GM12801 (cell line): Measurements from ENCODE around the gene WAC.

Source experiments
- TF ChIP-seq, protein P1 (sequence below): IDR thresholded peaks from one replicate; pipeline ENCODE4 v1.5.1; 2011; ENCODE audit warnings: control low read depth; ENCODE audit not compliant: insufficient read length; ENCODE audit errors: extremely low read depth

Gene WAC

DNA sequence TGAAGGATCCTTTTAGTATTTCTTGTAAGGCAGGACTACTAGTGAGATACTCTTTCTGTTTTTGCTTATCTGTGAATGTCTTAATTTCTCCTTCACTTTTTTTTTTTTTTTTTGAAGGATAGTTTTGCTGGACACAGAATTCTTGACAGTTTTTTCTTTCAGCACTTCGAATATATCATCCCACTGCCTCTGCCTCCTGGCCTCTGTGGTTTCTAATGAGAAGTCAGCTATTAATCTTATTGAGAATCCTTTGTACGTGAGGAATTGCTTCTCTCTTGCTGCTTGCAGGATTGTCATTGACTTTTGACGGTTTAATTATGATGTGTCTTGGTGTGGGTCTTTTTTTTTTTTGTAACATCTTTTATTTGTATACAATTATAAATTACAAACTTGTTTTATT lies 12.6 kb upstream of the WAC start:
- TF ChIP-seq, protein P1, sequence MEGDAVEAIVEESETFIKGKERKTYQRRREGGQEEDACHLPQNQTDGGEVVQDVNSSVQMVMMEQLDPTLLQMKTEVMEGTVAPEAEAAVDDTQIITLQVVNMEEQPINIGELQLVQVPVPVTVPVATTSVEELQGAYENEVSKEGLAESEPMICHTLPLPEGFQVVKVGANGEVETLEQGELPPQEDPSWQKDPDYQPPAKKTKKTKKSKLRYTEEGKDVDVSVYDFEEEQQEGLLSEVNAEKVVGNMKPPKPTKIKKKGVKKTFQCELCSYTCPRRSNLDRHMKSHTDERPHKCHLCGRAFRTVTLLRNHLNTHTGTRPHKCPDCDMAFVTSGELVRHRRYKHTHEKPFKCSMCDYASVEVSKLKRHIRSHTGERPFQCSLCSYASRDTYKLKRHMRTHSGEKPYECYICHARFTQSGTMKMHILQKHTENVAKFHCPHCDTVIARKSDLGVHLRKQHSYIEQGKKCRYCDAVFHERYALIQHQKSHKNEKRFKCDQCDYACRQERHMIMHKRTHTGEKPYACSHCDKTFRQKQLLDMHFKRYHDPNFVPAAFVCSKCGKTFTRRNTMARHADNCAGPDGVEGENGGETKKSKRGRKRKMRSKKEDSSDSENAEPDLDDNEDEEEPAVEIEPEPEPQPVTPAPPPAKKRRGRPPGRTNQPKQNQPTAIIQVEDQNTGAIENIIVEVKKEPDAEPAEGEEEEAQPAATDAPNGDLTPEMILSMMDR: no peak

DNA sequence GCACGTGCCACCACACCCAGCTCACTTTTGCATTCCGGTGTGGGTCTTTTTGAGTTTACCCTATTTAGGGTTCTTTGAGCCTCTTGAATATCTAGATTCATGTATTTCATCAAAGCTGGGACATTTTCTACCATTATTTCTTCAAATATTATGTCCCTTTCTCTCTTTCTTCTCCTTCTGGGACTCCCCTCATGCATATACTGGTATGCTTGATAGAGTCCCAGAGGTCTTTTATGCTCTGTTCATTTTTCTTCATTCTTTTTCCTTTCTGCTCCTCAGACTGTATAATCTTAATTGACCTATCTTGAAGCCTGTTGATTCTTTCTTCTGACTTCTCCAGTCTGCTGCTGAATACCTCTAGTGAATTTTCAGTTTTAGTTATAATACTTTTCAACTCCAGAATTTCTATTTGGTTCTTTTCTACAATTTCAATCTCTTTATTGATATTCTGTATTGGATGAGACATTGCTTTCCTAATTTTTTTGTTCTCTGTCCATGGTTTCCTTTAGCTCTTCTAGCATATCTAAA lies 9.1 kb upstream of the WAC start:
- TF ChIP-seq, protein P1: no peak

DNA sequence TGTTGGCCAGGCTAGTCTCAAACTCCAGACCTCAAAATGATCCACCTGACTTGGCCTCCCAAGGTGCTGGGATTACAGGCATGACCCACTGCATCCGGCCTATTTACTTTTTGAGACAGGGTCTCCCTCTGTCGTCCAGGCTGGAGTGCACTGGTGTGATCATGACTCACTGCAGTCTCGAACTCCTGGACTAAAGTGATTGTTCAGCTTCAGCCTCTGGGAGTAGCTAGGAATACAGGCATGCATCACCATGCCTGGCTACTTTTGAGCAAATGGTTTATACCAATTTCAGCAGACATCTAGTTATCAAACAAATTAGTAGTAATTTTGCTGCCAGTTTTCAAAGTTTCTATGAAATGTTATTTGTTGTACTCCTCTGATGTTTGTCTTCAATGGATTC lies 2.2 kb upstream of the WAC start:
- TF ChIP-seq, protein P1: no peak

DNA sequence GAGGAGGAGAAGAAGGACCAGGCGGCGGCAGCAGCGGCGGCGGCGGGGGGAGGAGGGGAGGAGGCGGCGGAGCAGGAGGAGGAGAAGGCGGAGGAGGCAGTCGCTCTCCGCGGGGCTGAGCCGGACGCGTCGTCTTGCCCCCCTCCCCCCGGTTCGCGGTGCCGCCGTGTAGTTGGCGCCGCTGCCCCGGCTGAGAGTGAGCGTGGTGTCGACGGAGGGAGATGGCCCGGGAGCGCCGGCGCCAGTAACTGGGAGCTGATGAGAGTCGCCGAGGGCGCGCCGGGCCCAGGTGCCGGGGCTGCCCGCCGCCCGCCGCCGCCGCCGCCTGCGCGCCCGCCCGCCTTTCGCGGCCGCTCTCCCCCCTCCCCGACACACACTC lies 257 bp downstream of the WAC start:
- TF ChIP-seq, protein P1: no peak

DNA sequence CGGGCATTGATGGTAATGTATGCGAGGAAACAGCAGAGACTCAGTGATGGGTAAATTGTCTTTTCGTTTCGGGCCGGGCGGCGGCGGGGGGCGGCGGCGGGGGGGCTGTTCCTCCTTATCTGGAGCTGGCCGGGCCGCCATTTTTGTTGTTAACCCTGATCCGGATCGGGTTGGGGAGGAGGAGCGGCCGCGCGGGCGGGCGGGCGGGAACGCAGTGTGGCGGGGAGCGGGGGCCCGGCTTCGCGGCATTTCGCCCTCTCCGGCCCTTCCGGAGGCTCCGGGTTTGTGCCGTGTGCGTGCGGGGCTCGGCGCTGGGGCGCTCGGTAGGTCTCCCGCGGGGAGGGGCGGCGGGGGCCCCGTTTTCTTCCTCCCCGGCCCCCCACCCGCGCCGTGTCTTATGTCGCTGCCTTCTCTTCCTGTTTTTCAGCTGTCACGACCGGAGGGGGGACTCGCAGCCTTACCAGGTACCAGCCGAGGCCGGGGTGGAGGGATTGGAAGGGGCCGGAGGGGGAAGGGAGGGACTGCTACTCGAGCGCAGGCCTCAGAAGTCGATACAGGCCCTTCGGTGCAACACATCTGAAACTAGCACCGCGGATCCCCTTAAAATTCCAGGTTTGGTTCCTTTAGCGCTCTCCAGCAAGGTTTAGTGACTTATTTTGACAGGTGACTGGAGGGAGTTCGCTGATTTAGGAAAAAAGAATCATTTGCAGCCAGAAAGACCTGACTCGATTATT lies 820 bp downstream of the WAC start:
- TF ChIP-seq, protein P1: no peak

DNA sequence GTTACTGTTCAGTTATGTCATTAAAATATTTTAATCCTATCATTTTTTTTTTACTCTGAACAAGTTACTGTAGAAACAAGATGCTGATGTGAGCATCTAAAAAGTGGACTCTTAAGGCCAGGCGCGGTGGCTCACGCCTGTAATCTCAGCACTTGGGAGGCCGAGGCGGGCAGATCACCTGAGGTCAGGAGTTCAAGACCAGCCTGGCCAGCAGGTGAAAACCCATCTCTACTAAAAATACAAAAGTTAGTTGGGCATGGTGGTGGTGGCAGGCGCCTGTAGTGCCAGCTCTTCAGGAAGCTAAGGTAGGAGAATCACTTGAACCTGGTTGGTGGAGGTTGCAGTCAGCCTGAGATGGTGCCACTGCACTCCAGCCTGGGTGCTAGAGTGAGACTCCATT lies 2.9 kb downstream of the WAC start:
- TF ChIP-seq, protein P1: no peak

DNA sequence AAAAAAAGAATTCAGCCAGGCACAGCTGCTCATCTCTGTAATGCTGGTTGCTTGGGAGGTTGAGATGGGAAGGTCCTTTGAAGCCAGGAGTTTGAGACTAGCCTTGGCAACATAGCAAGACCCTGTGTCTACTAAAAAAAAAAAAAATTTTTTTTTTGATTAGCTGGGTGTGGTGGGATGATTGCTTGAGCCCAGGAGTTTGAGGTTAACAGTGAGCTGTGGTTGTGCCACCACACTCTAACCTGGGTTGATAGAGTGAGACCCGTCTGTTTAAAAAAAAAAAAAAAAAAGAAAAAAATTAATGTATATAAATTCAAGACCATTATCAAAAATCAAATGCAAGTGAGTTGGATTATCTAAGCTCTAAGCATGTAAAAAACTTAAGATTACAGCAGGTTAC lies 5.7 kb downstream of the WAC start:
- TF ChIP-seq, protein P1: no peak

DNA sequence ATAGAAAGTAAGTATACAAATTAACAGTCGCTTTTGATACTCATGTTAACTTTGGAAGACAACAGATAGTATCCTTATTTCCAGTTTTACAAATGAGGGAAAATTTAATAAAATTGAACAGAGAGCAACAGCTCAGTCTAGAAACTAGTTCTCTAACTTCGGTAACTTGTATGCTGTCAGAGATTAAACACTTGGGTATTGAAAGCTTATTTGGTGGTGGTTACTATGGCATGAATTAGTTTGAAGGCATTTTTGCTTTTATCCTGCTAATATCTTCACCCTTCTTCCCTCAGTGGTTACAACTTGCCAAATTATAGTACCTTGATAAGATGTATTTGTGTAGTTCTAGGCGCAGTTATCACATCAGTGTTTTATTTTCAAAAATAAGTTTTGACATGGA lies 7.2 kb downstream of the WAC start:
- TF ChIP-seq, protein P1: no peak
